Omental fat pad (tissue), 4 donors: Measurements from ENCODE around the gene ABCD3. TPM values are rescaled to one million over a fixed set of nuclear protein-coding genes. Genes with fewer than 3 reads are reported as not detected.

Experiments
- ATAC-seq: fragments of 150-250 bp; one replicate; pipeline ENCODE4 v1.9.1; 2016; ENCODE audit warnings: mild to moderate bottlenecking, moderate library complexity; ENCODE audit not compliant: low FRiP score
- DNase-seq: peaks from one replicate; pipeline ENCODE4 v3.0.0-alpha.2; 2019; ENCODE audit warnings: low spot score
- CTCF ChIP-seq, 3 donors: fragments of 450-650 bp; IDR thresholded peaks; one replicate each; pipeline ENCODE4 v1.5.1; 2016 to 2017; ENCODE audit warnings: antibody characterized with exemption in 3 of 3, mild to moderate bottlenecking in 3 of 3, moderate library complexity in 2 of 3
- total RNA-seq, 4 donors: library from RNA; depleted of rRNA; stranded (reverse); fragments of >200 nt; gene quantifications; one replicate each; pipeline ENCODE4 v1.1.0, GENCODE V29; 2016

Gene ABCD3
- total RNA-seq, 4 donors from 2014 or later, result 18.5 to 43.5 (median 23.4) TPM

GRCh38 chr1:94530373-94530878 lies 112.2 kb downstream of the ABCD3 start:
- DNase-seq, result no peak
- ATAC-seq, result no peak
- no peak for TF ChIP-seq CTCF (IDR thresholded peaks at IDR 0.05)

- no peak for TF ChIP-seq CTCF (IDR thresholded peaks at IDR 0.05)
- ATAC-seq (no peak), DNase-seq (no peak)
Observed at GRCh38 chr1:94531664-94532063, 113.5 kb downstream of the ABCD3 start.

DNA sequence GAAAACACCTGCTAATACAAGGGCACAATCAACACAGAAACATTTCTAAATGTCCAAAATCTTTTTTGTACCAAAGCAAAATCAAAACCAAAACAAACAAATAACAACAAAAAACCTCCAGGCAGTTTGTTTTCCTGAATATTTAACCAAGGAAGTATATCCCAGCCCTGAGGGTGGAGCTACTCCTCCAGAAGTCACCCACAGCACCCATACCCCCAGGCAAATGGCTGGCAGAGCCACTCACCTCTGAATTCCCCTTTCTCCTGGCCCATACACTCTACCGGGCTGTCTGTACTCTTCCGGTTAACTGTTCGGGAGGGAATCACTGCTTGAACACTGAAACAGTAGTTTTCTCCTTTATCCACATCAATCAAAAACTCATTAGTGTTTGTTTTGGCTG lies 113.9 kb downstream of the ABCD3 start:
- TF ChIP-seq CTCF (IDR thresholded peaks at IDR 0.05), result no peak
- DNase-seq (no peak), ATAC-seq (peak; percentile 53)

GRCh38 chr1:94535095-94535494 lies 116.9 kb downstream of the ABCD3 start:
- no peak for TF ChIP-seq CTCF (IDR thresholded peaks at IDR 0.05)
- no peak for ATAC-seq
- no peak for DNase-seq

DNA sequence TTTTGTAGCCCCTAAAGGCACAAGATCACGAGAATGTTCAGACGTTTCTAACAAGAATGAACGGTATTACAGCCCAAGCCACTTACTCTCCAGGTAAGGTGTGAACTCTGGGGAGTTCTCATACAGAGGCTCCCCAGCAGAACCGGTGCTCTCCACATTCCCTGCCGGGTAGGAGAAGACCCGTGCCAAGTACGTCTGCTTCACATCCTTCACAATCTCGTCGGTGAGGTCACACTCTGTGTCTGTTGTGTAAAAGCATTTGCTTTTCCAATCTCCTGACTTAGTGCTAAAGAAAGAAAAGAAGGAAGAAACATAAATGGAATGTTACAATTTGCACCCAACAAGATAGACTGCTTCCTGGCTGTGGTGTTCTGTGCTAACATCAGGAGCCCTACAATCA lies 117.7 kb downstream of the ABCD3 start:
- ATAC-seq (no peak), DNase-seq (no peak)
- TF ChIP-seq CTCF (IDR thresholded peaks at IDR 0.05), result no peak

GRCh38 chr1:94537254-94537653 lies 119.1 kb downstream of the ABCD3 start:
- no peak for ATAC-seq
- DNase-seq, result no peak

More at GRCh38 chr1:94537254-94537653, 119.1 kb downstream of the ABCD3 start:
- TF ChIP-seq CTCF (IDR thresholded peaks at IDR 0.05), result no peak
